Neural cell (in vitro differentiated cells): ENCODE data around the gene TSPEAR. TPM values are rescaled to one million over a fixed set of nuclear protein-coding genes. Genes with fewer than 3 reads are reported as not detected.

Experiments
- H2AFZ ChIP-seq: fragments of 200-600, 300-800 bp; sonication (generic), shearing (Covaris generic); 2 replicates; pipeline ENCODE4 v1.6.0; 2014; ENCODE audit warnings: low read depth, mild to moderate bottlenecking, antibody characterized with exemption, low read length, moderate library complexity
- H3F3A ChIP-seq: fragments of 200-600 bp; shearing (Covaris generic); 2 replicates; pipeline ENCODE4 v1.6.1; 2016; ENCODE audit warnings: mild to moderate bottlenecking, moderate library complexity, mixed read lengths, antibody characterized with exemption, low read length; ENCODE audit not compliant: insufficient read depth, poor library complexity, severe bottlenecking
- H3K27ac ChIP-seq: fragments of 200-600, 300-800 bp; sonication (generic), shearing (Covaris generic); 2 replicates; pipeline ENCODE4 v1.5.1; 2014; ENCODE audit warnings: mild to moderate bottlenecking, low read length, moderate library complexity
- H3K27me3 ChIP-seq: fragments of 300-800, 200-600 bp; sonication (generic), shearing (Covaris generic); 2 replicates; pipeline ENCODE4 v1.6.0; 2014; ENCODE audit warnings: mild to moderate bottlenecking, low read depth, low read length, moderate library complexity; ENCODE audit not compliant: insufficient read depth
- H3K36me3 ChIP-seq: fragments of 300-800, 200-600 bp; sonication (generic), shearing (Covaris generic); 2 replicates; pipeline ENCODE4 v1.5.1; 2014; ENCODE audit warnings: mild to moderate bottlenecking, antibody characterized with exemption, low read length, moderate library complexity; ENCODE audit not compliant: insufficient read depth
- H3K4me2 ChIP-seq: fragments of 300-800, 200-600 bp; sonication (generic), shearing (Covaris generic); 2 replicates; pipeline ENCODE4 v1.6.0; 2014; ENCODE audit warnings: mild to moderate bottlenecking, low read length
- H3K4me3 ChIP-seq: fragments of 300-800, 200-600 bp; sonication (generic), shearing (Covaris generic); 2 replicates; pipeline ENCODE4 v1.5.1; 2014; ENCODE audit warnings: mild to moderate bottlenecking, low read length, moderate library complexity
- H3K79me2 ChIP-seq: fragments of 200-600 bp; shearing (Covaris generic); replicated peaks from 2 replicates; pipeline ENCODE4 v1.6.0; 2014; ENCODE audit warnings: mild to moderate bottlenecking, low read length, moderate library complexity; ENCODE audit not compliant: insufficient read depth
- H3K9ac ChIP-seq: fragments of 300-800, 200-600 bp; sonication (generic), shearing (Covaris generic); 2 replicates; pipeline ENCODE4 v1.6.1; 2016; ENCODE audit warnings: mild to moderate bottlenecking, low read length, mixed read lengths
- H3K9me2 ChIP-seq: fragments of 200-600 bp; shearing (Covaris generic); 2 replicates; pipeline ENCODE4 v1.6.1; 2016; ENCODE audit warnings: mild to moderate bottlenecking, low read length, mixed read lengths; ENCODE audit not compliant: insufficient read depth
- H3K9me3 ChIP-seq: fragments of 200-600, 300-800 bp; sonication (generic), shearing (Covaris generic); 2 replicates; pipeline ENCODE4 v1.6.1; 2016; ENCODE audit warnings: mild to moderate bottlenecking, mixed run types, low read length, moderate library complexity, mixed read lengths
- H4K20me1 ChIP-seq: fragments of 200-600 bp; shearing (Covaris generic); 2 replicates; pipeline ENCODE4 v1.6.1; 2016; ENCODE audit warnings: mild to moderate bottlenecking, mixed run types; ENCODE audit not compliant: insufficient read depth
- CTCF ChIP-seq: fragments of 450-650 bp; IDR thresholded peaks from 2 replicates; pipeline ENCODE4 v1.5.1; 2014; ENCODE audit warnings: antibody characterized with exemption, mild to moderate bottlenecking, moderate library complexity; ENCODE audit not compliant: poor library complexity, severe bottlenecking
- EP300 ChIP-seq: fragments of 450-650 bp; conservative IDR thresholded peaks from 2 replicates; pipeline ENCODE4 v1.6.1; 2014; ENCODE audit warnings: antibody characterized with exemption, mild to moderate bottlenecking, moderate library complexity; ENCODE audit not compliant: poor library complexity, severe bottlenecking
- EZH2 ChIP-seq: fragments of 200-600, 300-800 bp; shearing (Covaris generic), sonication (generic); IDR thresholded peaks from 2 replicates; pipeline ENCODE4 v1.6.1; 2014; ENCODE audit warnings: antibody characterized with exemption, low read length, borderline replicate concordance, mild to moderate bottlenecking; ENCODE audit not compliant: insufficient read depth, poor library complexity, severe bottlenecking
- MXI1 ChIP-seq: fragments of 450-650 bp; conservative IDR thresholded peaks from 2 replicates; pipeline ENCODE4 v1.6.1; 2014; ENCODE audit warnings: antibody characterized with exemption, mild to moderate bottlenecking; ENCODE audit not compliant: poor library complexity, severe bottlenecking
- POLR2AphosphoS5 ChIP-seq: IDR thresholded peaks from 2 replicates; pipeline ENCODE4 v1.6.1; 2012
- RAD21 ChIP-seq: fragments of 450-650 bp; conservative IDR thresholded peaks from 2 replicates; pipeline ENCODE4 v1.6.1; 2014; ENCODE audit warnings: antibody characterized with exemption, mild to moderate bottlenecking, moderate library complexity
- SMC3 ChIP-seq: fragments of 450-650 bp; conservative IDR thresholded peaks from 2 replicates; pipeline ENCODE4 v1.6.1; 2014; ENCODE audit warnings: antibody characterized with exemption, mild to moderate bottlenecking, moderate library complexity; ENCODE audit not compliant: poor library complexity
- TAF1 ChIP-seq: IDR thresholded peaks from 2 replicates; pipeline ENCODE4 v1.6.1; 2012; ENCODE audit warnings: low read depth
- polyA plus RNA-seq: library from polyadenylated mRNA; depleted of rRNA; stranded (reverse); fragments of >200 nt; gene quantifications from 2 replicates; pipeline ENCODE4 v1.2.3, GENCODE V29; 2014
- TF ChIP-seq, protein P1 (sequence below): IDR thresholded peaks from 2 replicates; pipeline ENCODE4 v1.6.1; 2012; ENCODE audit warnings: borderline replicate concordance

The TSPEAR gene
- polyA plus RNA-seq, 1 donor from 2014 or later, result 0.19 TPM

- Histone ChIP-seq H4K20me1 (no peaks in the 10 kb centered on the region), H3K9me3 (no peaks in the 10 kb centered on the region), H3K4me2 (no peak overlapping the region), H3K36me3 (no peaks in the 10 kb centered on the region), H3K9me2 (no peaks in the 10 kb centered on the region), H3K79me2 (no peaks in the 10 kb centered on the region), H3K9ac (no peak overlapping the region), H3K4me3 (no peak overlapping the region), H3K27ac (no peak overlapping the region), H3K27me3 (no peaks in the 10 kb centered on the region), H2AFZ (no peak overlapping the region), H3F3A (no peaks in the 10 kb centered on the region)
- TF ChIP-seq EZH2 (no peak), CTCF (no peak), MXI1 (no peak), EP300 (no peak), SMC3 (no peak), TAF1 (no peak), RAD21 (no peak), POLR2AphosphoS5 (no peak)
- TF ChIP-seq, protein P1, sequence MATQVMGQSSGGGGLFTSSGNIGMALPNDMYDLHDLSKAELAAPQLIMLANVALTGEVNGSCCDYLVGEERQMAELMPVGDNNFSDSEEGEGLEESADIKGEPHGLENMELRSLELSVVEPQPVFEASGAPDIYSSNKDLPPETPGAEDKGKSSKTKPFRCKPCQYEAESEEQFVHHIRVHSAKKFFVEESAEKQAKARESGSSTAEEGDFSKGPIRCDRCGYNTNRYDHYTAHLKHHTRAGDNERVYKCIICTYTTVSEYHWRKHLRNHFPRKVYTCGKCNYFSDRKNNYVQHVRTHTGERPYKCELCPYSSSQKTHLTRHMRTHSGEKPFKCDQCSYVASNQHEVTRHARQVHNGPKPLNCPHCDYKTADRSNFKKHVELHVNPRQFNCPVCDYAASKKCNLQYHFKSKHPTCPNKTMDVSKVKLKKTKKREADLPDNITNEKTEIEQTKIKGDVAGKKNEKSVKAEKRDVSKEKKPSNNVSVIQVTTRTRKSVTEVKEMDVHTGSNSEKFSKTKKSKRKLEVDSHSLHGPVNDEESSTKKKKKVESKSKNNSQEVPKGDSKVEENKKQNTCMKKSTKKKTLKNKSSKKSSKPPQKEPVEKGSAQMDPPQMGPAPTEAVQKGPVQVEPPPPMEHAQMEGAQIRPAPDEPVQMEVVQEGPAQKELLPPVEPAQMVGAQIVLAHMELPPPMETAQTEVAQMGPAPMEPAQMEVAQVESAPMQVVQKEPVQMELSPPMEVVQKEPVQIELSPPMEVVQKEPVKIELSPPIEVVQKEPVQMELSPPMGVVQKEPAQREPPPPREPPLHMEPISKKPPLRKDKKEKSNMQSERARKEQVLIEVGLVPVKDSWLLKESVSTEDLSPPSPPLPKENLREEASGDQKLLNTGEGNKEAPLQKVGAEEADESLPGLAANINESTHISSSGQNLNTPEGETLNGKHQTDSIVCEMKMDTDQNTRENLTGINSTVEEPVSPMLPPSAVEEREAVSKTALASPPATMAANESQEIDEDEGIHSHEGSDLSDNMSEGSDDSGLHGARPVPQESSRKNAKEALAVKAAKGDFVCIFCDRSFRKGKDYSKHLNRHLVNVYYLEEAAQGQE, result no peak
These were observed 96.4 kb downstream of the TSPEAR start for GRCh38 chr21:44614961-44615391.

DNA sequence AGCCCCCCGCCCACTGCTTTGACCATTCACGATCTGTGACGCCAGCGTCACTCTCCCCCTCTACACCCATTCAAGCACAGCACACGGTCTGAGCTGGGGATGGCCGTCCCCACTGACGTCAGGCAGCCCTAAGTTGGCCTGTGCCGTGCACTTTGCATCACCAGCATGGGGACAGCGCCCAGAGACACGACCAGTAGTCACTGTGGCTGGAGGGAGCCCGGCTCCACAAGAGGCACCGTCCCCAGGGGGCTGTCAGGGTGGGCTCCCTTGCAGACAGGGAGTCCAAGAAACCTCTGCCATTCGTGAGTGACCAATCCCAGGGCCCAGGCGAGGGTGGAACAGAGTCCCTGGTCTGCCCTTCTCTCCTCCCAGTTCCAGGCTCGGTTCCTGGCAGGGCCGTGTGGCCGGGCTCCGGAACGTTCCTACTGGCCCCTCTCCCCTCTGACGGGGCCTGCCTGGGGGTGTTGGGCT, 97.2 kb downstream of the TSPEAR start:
- no peak overlapping the region for H3K9ac ChIP-seq
- no peaks in the 10 kb centered on the region for H3F3A ChIP-seq
- H3K4me2 ChIP-seq, result no peak overlapping the region
- H3K27ac ChIP-seq, result no peak overlapping the region
- no peaks in the 10 kb centered on the region for H4K20me1 ChIP-seq
- no peaks in the 10 kb centered on the region for H3K9me3 ChIP-seq
- H3K4me3 ChIP-seq, result no peak overlapping the region
- no peaks in the 10 kb centered on the region for H3K27me3 ChIP-seq
- no peak overlapping the region for H2AFZ ChIP-seq
- no peaks in the 10 kb centered on the region for H3K9me2 ChIP-seq
- no peak for TF ChIP-seq SMC3
- TF ChIP-seq MXI1, result no peak
- TF ChIP-seq RAD21, result no peak
- TF ChIP-seq TAF1, result no peak
- no peak for TF ChIP-seq EZH2
- TF ChIP-seq CTCF, result no peak
- TF ChIP-seq, protein P1, result no peak
- no peak for TF ChIP-seq POLR2AphosphoS5
- no peak for TF ChIP-seq EP300
- H3K36me3 ChIP-seq, result no peaks in the 10 kb centered on the region
- no peaks in the 10 kb centered on the region for H3K79me2 ChIP-seq
